WTC11 (cell line): ENCODE data around the gene SLC41A3.

Experiments used
- JUN ChIP-seq: sonication (generic); formaldehyde crosslinking; IDR thresholded peaks from 2 replicates; pipeline ENCODE4 v1.8.0; 2023; ENCODE audit warnings: mild to moderate bottlenecking, missing genetic modification reagents
- TF ChIP-seq, protein P1 (sequence below): sonication (generic); formaldehyde crosslinking; IDR thresholded peaks from 2 replicates; pipeline ENCODE4 v1.8.1; 2022; ENCODE audit warnings: low read depth, missing genetic modification reagents, borderline replicate concordance

- TF ChIP-seq, protein P1, sequence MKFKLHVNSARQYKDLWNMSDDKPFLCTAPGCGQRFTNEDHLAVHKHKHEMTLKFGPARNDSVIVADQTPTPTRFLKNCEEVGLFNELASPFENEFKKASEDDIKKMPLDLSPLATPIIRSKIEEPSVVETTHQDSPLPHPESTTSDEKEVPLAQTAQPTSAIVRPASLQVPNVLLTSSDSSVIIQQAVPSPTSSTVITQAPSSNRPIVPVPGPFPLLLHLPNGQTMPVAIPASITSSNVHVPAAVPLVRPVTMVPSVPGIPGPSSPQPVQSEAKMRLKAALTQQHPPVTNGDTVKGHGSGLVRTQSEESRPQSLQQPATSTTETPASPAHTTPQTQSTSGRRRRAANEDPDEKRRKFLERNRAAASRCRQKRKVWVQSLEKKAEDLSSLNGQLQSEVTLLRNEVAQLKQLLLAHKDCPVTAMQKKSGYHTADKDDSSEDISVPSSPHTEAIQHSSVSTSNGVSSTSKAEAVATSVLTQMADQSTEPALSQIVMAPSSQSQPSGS (CRISPR knock-in tag): no peak
- no peak for TF ChIP-seq JUN (CRISPR knock-in tag)
Observed at GRCh38 chr3:126105691-126106187, 21.8 kb upstream of the SLC41A3 start.
